Measurements from ENCODE around the gene TMEM233. TPM values are rescaled to one million over a fixed set of nuclear protein-coding genes. Genes with fewer than 3 reads are reported as not detected.

The TMEM233 gene
- total and polyA plus RNA-seq, 9 of the 15 experiments (the other 6 are each of a cell fraction or from before 2014, with no cell fraction given), result 0.04 to 0.17 (median 0.07) TPM; not detected in 2

- TF ChIP-seq ZNF766 (CRISPR knock-in tag; conservative IDR thresholded peaks at IDR 0.05) (no peak), FUS (optimal IDR thresholded peaks at IDR 0.05; ENCODE audit: low read depth, low read length) (no peak), NR1H2 (CRISPR knock-in tag; IDR thresholded peaks at IDR 0.05) (no peak), YBX1 (IDR thresholded peaks at IDR 0.05) (no peak), ZBTB1 (CRISPR knock-in tag; IDR thresholded peaks at IDR 0.05; ENCODE audit: borderline replicate concordance, low read depth) (no peak), SMARCA4 (IDR thresholded peaks at IDR 0.05) (peak; percentile 72), CBFA2T3 (IDR thresholded peaks at IDR 0.05) (peak; percentile 87), HLTF (IDR thresholded peaks at IDR 0.05) (no peak), U2AF1 (optimal IDR thresholded peaks at IDR 0.05; ENCODE audit: low read depth, low read length) (no peak), TEAD4 (IDR thresholded peaks at IDR 0.05; ENCODE audit: low read length) (peak; percentile 69), TEAD4 (CRISPR knock-in tag; IDR thresholded peaks at IDR 0.05; ENCODE audit: borderline replicate concordance) (no peak), AFF4 (CRISPR knock-in tag; IDR thresholded peaks at IDR 0.05) (no peak), ZNF146 (CRISPR knock-in tag; IDR thresholded peaks at IDR 0.05; ENCODE audit: unreplicated experiment) (no peak), TAL1 (IDR thresholded peaks at IDR 0.05) (peak; percentile 63), PHB (CRISPR knock-in tag; IDR thresholded peaks at IDR 0.05) (no peak), CEBPB (tag; IDR thresholded peaks at IDR 0.05) (no peak), ZC3H11A (IDR thresholded peaks at IDR 0.05; ENCODE audit: low read depth, low read length) (no peak), PRMT5 (CRISPR knock-in tag; IDR thresholded peaks at IDR 0.05) (no peak)
- TF ChIP-seq, protein P1, sequence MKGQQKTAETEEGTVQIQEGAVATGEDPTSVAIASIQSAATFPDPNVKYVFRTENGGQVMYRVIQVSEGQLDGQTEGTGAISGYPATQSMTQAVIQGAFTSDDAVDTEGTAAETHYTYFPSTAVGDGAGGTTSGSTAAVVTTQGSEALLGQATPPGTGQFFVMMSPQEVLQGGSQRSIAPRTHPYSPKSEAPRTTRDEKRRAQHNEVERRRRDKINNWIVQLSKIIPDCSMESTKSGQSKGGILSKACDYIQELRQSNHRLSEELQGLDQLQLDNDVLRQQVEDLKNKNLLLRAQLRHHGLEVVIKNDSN (CRISPR knock-in tag; IDR thresholded peaks at IDR 0.05), result no peak
- TF ChIP-seq, protein P2, sequence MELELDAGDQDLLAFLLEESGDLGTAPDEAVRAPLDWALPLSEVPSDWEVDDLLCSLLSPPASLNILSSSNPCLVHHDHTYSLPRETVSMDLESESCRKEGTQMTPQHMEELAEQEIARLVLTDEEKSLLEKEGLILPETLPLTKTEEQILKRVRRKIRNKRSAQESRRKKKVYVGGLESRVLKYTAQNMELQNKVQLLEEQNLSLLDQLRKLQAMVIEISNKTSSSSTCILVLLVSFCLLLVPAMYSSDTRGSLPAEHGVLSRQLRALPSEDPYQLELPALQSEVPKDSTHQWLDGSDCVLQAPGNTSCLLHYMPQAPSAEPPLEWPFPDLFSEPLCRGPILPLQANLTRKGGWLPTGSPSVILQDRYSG (tag; conservative IDR thresholded peaks at IDR 0.05; ENCODE audit: low read depth), result no peak
- TF ChIP-seq, protein P3, sequence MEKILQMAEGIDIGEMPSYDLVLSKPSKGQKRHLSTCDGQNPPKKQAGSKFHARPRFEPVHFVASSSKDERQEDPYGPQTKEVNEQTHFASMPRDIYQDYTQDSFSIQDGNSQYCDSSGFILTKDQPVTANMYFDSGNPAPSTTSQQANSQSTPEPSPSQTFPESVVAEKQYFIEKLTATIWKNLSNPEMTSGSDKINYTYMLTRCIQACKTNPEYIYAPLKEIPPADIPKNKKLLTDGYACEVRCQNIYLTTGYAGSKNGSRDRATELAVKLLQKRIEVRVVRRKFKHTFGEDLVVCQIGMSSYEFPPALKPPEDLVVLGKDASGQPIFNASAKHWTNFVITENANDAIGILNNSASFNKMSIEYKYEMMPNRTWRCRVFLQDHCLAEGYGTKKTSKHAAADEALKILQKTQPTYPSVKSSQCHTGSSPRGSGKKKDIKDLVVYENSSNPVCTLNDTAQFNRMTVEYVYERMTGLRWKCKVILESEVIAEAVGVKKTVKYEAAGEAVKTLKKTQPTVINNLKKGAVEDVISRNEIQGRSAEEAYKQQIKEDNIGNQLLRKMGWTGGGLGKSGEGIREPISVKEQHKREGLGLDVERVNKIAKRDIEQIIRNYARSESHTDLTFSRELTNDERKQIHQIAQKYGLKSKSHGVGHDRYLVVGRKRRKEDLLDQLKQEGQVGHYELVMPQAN (IDR thresholded peaks at IDR 0.05; ENCODE audit: borderline replicate concordance), result no peak
- TF ChIP-seq, protein P4, sequence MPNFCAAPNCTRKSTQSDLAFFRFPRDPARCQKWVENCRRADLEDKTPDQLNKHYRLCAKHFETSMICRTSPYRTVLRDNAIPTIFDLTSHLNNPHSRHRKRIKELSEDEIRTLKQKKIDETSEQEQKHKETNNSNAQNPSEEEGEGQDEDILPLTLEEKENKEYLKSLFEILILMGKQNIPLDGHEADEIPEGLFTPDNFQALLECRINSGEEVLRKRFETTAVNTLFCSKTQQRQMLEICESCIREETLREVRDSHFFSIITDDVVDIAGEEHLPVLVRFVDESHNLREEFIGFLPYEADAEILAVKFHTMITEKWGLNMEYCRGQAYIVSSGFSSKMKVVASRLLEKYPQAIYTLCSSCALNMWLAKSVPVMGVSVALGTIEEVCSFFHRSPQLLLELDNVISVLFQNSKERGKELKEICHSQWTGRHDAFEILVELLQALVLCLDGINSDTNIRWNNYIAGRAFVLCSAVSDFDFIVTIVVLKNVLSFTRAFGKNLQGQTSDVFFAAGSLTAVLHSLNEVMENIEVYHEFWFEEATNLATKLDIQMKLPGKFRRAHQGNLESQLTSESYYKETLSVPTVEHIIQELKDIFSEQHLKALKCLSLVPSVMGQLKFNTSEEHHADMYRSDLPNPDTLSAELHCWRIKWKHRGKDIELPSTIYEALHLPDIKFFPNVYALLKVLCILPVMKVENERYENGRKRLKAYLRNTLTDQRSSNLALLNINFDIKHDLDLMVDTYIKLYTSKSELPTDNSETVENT (CRISPR knock-in tag; IDR thresholded peaks at IDR 0.05), result no peak
Observed at GRCh38 chr12:119672194-119672593, 78.6 kb downstream of the TMEM233 start (continued).

All from K562 (cell line).